GM21528 (cell line): ENCODE data around the gene GPHN.
"Not testable (repeated sequence)": the region's sequence is repeated elsewhere in the genome, so short reads cannot be mapped to it uniquely, and the experiment has no call there.

Experiments used
- ATAC-seq: cut with Tn5 transposase; IDR thresholded peaks from one replicate; pipeline ENCODE4 v1.9.1; 2021; ENCODE audit warnings: mild to moderate bottlenecking, moderate library complexity; ENCODE audit not compliant: unreplicated experiment, low FRiP score

GPHN gene

DNA sequence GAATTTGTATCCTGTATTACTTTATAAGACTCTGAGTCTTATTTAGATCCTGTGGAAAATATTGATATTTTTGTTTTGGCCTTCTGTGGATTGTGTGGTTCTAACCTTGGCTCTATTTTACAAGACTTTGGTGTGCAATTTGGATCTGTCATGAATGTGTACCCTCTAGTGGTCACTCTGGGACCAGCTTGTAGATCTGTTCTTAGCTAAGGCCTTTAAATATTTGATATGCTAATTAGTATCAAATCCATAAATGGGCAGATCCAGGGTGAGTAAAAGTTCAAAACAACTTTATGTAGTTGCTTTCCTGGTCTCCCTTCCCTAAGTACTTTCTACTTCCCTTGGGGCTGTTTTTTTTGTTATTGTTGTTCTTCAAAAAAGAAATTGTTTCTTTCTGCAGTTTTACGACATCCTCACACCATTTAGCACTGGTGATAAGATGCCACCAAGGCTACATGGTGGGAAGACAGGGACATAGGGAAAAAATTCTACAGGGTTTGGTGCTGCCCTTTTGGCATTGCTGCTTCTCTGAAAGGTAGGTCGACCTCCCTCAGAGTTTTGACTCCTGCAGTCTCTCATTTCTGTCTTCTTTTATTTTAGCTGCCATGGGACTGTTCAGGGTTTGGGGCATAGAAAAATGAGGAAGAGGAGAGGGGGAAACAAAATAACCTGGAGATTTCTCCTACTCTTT, 238.5 kb downstream of the GPHN start:
- ATAC-seq = no peak

GRCh38 chr14:66752109-66752508, 244.2 kb downstream of the GPHN start:
- no peak for ATAC-seq

- ATAC-seq = no peak
Observed at GRCh38 chr14:66758031-66758613, 250.2 kb downstream of the GPHN start.

DNA sequence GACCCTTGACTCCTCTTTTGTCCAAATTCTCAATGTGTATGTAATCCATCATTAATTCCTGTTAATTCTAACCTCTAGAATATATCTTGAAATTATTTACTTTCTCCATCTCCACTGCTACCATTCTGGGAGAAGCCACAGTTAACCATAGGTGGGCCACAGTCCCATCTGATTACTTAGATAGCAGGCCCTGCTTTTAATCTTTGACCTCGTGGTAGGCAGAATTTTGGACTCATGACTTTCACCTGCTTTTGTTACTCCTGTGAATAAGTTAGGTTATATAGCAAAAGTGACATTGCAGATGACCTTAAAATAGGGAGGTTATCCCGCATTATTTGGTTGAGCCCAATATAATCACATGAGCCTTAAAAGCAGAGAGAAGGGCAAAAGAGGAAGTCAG, 264.2 kb downstream of the GPHN start:
- ATAC-seq = no peak

GRCh38 chr14:66782853-66783252, 274.9 kb downstream of the GPHN start:
- no peak for ATAC-seq

DNA sequence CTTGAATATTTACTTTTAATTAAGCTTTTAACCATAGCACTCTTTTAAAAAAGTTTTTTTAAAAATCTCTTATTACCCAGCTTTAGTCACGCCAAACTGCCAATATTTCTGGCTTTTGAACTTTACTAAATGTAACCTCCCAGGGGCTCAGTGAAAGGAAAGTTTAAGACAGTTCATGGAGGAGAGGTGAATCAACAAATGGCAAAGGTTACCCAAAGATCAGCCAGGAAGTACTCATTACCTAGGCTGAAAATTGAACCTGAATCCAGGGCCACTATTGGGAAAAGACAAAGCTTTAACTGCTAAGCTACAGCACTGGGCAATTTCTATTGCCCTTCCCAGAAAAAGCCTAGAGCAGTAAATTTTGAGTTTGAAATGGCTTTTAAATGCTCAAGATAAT, 282.2 kb downstream of the GPHN start:
- no peak for ATAC-seq

- ATAC-seq = no peak
Observed at GRCh38 chr14:66802962-66803361, 295.0 kb downstream of the GPHN start.

GRCh38 chr14:66804141-66804540, 296.2 kb downstream of the GPHN start:
- ATAC-seq = no peak

GRCh38 chr14:66813636-66814035, 305.7 kb downstream of the GPHN start:
- ATAC-seq = no peak

DNA sequence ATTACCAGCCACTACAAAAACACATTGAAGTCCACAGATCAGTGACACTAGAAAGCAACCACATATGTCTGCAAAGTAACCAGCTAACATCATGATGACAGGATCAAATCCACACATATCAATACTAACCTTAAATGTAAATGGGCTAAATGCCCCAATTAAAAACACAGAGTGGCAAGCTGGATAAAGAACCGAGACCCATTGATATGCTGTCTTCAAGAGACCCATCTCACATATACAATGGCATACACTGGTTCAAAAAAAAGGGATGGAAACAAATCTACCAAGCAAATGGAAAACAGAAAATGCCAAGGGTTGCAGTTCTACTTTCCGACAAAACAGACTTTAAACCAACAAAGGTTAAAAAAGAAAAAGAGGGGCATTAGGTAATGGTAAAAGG, 307.7 kb downstream of the GPHN start:
- ATAC-seq = no peak

DNA sequence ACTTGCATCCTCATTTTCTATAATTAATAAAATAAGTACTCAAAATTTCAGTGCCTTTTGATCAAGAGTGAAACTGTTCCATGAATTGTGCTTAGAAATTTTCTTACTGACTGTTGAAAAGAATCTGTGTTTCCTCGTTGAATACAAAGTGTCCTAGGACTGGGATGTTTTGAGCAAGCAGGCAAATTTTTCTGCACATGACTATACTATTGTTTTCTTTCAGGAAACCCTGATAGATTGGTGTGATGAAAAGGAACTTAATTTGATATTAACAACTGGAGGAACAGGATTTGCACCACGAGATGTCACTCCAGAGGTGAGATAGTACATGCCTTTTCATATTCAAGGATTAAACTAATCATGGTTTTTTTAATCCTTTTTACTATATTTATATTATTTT, 316.3 kb downstream of the GPHN start:
- no peak for ATAC-seq

GRCh38 chr14:66827182-66827581, 319.2 kb downstream of the GPHN start:
- ATAC-seq = no peak

DNA sequence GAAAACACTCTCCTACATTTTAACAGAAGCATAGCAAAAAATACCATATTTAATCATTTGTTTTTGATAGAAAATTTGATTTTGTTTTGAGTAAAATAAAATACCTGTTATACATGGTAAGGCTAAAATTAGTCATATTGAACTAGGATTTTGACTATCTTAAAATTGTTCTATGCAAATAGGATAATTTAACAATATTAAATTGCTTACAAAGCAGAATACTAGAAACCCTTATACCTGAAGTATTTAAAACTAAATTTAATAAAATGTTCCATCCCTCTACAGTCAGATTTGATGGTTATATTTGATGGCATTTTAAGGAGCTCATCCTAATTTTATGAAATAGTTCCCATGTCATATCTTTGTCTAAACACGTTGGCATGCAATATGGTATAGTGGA, 323.2 kb downstream of the GPHN start:
- no peak for ATAC-seq

- no peak for ATAC-seq
Observed at GRCh38 chr14:66833816-66834215, 325.9 kb downstream of the GPHN start.

DNA sequence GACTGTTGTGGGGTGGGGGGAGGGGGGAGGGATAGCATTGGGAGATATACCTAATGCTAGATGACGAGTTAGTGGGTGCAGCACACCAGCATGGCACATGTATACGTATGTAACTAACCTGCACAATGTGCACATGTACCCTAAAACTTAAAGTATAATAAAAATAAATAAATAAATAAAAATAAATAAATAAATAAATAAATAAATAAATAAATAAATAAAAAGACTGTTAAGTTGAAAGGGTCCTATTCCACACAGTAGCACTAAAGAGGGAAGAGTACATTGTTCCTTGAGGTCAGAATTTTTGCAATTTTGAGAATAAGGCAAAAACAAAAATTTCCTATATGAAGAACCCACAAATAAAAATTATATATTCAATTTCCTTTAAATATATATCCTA, 329.5 kb downstream of the GPHN start:
- not testable (repeated sequence) for ATAC-seq

- no peak for ATAC-seq
Observed at GRCh38 chr14:66842911-66843512, 335.1 kb downstream of the GPHN start.

GRCh38 chr14:66850258-66850888, 342.4 kb downstream of the GPHN start:
- no peak for ATAC-seq

DNA sequence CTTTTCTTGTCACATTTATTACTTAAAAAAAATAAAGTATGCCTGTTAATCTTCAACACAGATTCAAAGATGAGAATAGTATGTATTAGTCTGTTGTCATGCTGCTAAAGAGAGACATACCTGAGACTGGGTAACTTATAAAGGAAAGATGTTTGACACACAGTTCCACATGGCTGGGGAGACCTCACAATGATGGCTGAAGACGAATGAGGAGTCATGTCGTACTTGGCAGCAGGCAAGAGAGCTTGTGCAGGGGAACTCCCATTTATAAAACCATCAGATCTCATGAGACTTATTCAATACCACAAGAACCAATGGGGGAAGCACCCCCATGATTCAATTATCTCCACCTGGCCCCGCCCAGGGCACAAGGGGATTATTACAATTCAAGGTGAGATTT, 345.4 kb downstream of the GPHN start:
- ATAC-seq = no peak

GRCh38 chr14:66857867-66858266, 349.9 kb downstream of the GPHN start:
- ATAC-seq = no peak

DNA sequence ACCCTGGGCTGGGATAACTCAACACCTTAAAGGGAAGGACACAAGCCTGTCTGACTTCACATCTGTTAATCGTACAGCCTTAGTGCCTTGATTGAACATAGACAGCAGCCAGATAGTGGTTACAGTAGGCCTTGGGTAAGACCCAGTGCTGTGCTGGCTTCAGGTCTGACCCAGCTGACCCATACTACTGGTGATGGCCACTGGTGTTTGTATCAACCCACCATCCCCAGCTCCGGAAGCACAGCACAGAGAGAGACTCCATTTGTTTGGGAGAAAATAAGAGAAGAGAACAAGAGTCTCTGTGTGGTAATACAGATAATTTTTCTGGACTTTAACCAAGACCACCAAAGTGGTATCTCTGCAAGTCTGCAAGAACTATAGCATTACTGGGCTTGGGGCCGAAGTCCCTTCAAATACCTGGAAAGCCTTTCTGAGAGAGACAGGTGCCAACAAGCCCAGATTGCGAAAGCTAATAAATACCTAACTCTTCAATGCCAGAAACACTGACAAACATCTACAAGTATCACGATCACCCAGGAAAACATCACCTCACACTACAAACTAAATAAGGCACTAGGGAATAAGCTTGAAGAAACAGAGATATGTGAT, 351.2 kb downstream of the GPHN start:
- ATAC-seq = no peak

DNA sequence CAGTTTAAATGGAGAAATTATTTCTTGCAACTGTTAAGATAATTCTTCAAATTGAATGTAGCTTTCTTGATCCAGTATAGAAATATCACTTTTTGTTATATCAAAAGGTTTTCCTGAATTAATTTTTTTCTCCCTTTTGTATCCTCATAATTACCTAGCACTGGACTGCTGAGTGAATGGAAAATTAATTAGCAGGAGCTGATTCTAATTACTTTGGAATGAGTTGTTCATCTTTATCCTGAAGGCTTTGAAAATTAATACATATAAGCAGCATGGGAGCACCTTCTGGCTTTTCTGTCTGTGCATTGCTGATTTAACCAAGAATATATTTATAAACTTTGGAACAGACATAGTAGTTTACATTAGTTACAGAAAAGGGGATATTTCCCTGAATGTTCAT, 373.6 kb downstream of the GPHN start:
- ATAC-seq = no peak
